NCI-H2196 (cell line): ENCODE data around the gene IQSEC1.
"Not testable (repeated sequence)": the region's sequence is repeated elsewhere in the genome, so short reads cannot be mapped to it uniquely, and the experiment has no call there.

Source experiments
- DNase-seq: peaks from one replicate; lab custom pipeline; 2025; ENCODE audit not compliant: unreplicated experiment; lab: John Stamatoyannopoulos, UW

IQSEC1 gene

DNA sequence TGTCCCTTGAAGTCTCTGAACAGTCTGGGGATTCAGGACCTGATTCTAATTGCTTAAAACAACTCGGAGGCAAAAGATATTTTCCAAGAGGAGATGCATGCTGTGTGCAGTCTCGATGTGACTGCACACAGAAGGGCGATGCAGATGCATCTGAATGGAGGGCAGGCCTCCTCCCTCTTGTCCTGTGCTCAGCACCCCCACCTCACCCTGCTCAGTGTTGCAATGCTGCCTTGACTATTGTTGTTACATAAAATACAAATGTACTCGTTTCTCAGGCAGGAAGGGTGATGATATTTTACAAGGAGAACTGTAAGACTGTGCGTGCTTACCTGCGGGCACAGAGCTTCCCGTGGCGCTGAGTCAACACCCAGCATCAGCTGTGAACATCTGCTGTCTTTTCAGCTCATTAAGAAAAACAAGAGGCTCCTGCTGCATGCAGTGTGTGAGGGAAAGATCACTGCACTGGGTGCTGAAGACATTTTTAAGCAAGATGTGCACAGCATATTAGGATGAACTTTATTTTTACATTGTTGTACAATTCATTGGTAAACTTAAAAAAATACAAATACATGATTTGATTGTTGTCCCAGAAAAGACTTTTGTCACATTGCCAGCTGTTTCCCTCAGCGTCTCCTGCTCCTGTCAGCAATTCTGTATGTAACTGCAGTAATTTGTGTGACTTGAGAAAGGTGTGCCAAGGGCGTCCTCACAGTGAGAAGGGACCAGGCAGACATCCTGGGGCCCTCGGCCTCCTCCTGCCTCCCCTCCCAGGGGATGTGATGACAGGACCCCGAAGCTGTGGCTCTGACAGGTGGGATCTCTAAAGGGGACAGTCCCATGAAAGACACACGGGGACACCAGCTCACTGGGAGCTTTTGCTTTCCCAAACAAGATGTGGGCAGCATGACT lies 175.6 kb downstream of the IQSEC1 start:
- DNase-seq, result no peak

DNA sequence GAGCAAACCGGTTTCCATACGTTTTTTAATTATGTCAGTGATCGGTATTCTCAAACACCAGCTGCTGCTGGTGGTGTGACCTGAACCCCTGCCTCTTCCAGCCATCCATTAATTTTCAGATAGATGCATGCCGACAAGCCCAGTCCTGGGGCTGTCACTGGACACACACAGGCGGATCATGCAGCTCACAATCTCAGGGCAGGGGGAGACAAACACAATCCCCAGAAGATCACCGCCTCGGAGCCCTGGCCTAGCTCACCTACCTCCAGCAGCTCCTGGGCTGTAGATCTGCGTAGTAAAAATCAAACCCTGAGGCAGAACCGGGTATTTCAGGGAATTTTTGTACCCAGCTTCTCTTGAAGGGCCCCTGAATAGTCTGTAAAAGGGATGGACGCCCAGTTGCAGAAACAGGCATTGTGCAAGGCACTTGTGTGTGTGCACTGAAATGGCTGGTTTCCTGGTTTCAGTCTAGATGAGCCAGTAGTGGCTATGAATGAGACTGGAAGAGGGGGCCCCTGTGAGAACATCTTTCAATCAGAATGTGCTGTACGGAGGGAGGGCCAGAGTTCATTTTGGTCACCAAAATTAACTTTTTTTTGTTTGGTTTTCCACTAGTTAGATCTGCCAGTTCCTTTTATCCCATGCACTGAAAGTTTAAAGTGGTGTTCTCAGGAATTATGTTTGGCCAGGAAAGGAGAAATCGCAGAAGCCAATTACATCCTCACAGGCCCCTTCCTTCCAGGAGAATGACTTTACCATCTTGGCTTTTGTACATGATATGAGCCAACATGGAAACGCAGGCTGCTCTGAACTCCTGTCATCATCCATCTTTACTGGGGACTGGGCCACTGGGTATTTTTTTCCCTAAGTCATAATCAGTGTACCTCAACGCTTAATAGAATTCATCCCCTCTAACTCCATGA lies 176.9 kb downstream of the IQSEC1 start:
- no peak for DNase-seq

DNA sequence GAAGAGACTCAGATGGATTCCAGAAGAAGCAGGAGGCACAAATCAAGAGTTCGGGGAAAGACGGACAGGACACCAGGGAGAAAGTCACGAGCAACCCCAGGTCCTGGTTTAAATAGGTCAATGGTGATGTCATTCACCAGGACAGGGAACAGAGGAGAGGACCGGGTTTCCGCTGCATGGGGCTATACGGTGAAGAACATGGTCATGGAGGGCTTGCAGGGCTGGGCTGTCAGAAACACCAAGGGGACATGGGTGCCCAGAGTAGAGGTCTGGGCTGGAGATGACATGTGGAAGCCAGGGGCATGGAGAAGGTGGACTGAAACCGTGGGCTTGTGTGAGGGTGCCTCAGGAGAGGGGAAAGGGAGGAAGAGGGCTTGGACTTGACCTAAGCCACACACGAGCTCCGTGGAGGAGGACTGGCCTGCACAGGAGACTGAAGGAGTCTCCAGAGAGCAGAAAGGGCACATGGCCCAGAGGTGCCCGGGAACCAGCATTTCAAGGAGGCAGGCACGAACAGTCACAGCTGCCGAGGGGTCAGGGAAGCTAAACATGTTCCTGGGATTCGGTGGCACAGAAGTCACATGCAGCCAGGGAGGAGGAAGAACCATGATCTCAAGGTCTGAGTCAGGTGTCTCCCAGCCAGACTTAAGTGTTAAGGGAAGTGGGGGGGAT lies 177.7 kb downstream of the IQSEC1 start:
- no peak for DNase-seq

GRCh38 chr3:12894629-12895028 lies 178.6 kb downstream of the IQSEC1 start:
- DNase-seq, result no peak

DNA sequence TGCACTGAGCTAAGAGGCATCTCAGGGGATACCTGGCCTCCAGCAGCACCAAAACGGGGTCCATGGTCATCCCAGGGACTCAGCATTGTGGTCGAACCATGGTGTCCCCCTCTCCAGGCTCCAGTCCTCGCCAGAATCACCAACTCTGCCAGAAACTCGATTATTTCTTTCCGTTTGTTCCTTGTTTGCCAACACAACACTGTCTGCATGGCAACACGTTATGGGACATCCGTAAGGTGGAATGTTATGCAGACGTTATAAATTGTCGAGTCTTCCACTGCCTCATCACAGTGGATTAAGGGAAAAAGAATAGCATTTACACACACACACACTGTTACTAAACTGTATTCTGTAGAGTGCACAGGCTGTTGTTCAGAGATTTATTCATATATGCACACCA lies 179.4 kb downstream of the IQSEC1 start:
- no peak for DNase-seq

DNA sequence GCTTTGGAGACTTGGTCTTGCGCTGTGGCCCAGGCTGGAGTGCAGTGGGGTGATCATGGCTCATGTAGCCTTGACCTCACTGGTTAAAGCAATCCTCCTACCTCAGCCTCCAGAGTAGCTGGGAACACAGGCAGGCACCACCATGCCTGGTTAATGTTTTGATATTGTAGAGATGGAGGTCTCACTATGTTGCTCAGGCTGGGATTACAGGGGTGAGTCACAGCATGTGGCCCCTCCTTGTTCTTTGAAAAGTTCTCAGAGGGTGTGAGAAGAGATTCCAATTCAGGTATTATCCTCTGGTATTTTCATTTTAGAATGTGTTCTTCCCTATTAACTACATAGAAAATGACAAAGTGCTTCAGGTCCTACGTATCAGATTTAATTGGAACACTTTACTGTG lies 180.0 kb downstream of the IQSEC1 start:
- no peak for DNase-seq

DNA sequence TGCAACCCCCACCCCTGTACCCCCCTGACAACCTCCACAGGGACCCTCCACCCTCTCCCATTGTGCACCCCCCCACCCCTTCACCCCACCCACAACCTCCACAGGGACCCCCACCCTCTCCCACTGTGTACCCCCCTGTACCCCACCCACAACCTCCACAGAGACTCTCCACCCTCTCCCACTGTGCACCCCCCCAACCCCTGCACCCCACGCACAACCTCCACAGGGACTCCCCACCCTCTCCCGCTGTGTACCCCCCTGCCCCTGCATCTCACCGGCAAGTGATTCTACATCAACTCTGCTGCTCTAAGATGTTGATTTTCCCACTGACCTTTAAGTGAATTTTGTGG lies 180.4 kb downstream of the IQSEC1 start:
- no peak for DNase-seq

- peak; percentile 33 for DNase-seq
These were observed 181.0 kb downstream of the IQSEC1 start for GRCh38 chr3:12891985-12892839.

DNA sequence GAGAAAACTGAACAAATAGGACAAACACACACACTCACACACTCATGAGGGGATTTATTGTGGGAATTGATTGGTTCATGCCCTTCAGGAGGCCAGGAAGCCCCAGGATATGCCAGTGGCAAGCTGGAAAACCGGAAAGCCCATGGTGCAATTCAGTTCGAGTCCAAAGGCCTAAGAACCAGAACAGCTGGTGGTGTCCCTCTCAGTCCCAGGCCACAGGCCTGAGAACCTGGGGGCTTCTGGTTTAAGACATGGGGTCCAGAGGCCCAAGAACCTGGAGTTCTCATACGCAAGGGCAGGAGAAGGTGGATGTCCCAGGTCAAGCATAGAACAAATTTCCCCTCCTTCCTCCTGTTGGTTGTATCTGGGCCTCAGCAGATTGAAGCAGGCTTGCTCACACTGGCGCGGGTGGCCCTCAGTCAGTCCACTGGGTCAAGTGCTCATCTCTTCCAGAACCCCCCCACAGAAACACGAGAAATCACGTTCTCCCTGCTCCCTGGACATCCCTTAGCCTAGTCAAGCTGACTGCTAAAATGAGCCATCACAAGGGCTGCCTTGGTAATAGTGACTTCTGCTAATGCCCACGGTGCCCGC lies 181.7 kb downstream of the IQSEC1 start:
- no peak for DNase-seq

- DNase-seq, result no peak
These were observed 182.4 kb downstream of the IQSEC1 start for GRCh38 chr3:12890610-12891390.

GRCh38 chr3:12886736-12887135 lies 186.5 kb downstream of the IQSEC1 start:
- DNase-seq, result no peak

- no peak for DNase-seq
These were observed 187.0 kb downstream of the IQSEC1 start for GRCh38 chr3:12886106-12886679.

DNA sequence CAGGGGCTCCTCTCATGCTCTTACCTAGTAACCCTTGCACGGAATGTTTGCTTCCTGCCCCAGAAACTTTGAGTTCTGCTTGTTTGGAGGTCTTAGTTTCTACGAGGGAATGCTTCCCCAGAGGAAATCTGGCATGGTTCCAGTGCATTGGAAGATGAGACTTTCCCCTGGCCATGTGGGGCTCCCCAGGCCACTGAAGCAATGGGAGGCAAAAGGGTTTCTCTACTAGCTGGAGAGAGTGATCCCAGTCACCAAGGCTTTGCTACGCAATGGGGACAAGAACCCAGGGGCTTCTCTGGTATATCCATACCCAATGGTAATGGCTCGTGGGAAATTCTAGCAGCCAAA lies 187.7 kb downstream of the IQSEC1 start:
- DNase-seq, result no peak

- DNase-seq, result no peak
These were observed 188.2 kb downstream of the IQSEC1 start for GRCh38 chr3:12884790-12885582.

- DNase-seq, result no peak
These were observed 189.0 kb downstream of the IQSEC1 start for GRCh38 chr3:12884186-12884680.

DNA sequence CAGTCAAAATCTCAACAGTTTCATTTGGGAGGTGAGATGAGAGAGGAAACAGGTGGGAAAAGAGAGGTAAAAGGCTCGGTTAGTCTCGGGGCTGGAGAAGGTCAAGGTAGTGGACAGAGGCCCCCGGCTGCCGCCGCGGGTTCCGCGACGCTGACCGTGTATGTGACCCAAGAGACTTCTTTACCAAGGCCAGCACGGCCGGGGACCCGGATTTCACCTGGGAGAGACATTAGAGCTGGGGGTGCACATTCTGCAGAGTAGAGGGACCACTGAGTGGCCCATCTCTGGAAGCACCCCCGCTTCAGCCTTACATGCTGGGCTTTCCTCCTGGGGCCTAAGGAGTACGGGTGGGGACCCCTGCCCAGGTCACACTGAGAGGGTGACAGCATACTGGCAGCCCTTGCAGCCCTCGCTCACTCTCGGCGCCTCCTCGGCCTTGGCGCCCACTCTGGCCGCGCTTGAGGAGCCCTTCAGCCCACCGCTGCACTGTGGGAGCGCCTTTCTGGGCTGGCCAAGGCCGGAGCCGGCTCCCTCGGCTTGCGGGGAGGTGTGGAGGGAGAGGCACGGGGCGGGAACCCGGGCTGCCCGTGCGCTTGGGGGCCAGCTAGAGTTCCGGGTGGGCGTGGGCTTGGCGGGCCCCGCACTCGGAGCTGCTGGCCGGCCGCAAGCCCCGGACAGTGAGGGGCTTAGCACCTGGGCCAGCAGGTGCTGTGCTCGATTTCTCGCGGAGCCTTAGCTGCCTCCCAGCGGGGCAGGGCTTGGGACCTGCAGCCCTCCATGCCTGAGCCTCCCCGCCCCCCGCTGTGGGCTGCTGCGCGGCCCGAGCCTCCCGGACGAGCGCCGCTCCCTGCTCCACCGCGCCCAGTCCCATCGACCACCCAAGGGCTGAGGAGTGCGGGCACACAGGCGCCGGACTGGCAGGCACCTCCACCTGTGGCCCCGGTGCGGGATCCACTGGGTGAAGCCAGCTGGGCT lies 190.6 kb downstream of the IQSEC1 start:
- no peak for DNase-seq

DNA sequence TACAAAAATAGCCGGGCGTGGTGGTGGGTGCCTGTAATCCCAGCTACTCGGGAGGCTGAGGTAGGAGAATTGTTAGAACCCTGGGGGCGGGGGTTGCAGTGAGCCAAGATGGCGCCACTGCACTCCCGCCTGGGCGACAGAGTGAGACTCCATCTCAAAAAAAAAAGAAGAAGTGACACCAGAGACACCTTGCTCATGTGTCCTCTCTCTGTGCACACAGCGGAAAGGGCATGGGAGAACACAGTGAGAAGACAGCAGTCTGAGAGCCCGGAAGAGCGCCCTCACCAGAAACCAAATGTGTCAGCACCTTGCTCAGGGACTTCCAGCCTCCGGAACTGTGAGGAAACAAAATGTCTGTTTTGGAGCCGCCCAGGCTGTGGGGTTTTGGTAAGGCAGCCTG lies 191.4 kb downstream of the IQSEC1 start:
- DNase-seq, result not testable (repeated sequence)
